Lower leg skin (tissue), 3 donors: ENCODE results near the gene VPS18.

Experiments used
- CTCF ChIP-seq, 3 donors: fragments of 450-650 bp; IDR thresholded peaks; one replicate each; pipeline ENCODE4 v1.5.1; 2016; ENCODE audit warnings: antibody characterized with exemption in 3 of 3, mild to moderate bottlenecking in 3 of 3, moderate library complexity in 2 of 3
- POLR2A ChIP-seq, 2 donors: fragments of 450-650 bp; IDR thresholded peaks; one replicate each; pipeline ENCODE4 v1.6.1; 2016 to 2017; ENCODE audit warnings: antibody characterized with exemption in 2 of 2, mild to moderate bottlenecking in 1 of 2, moderate library complexity in 1 of 2

- TF ChIP-seq POLR2A (IDR thresholded peaks at IDR 0.05) (no peak), CTCF (IDR thresholded peaks at IDR 0.05) (no peak)
These were observed 37.5 kb upstream of the VPS18 start for GRCh38 chr15:40856746-40857145.
